ENCODE results near the gene TRPM1.
"Not testable (repeated sequence)": the region's sequence is repeated elsewhere in the genome, so short reads cannot be mapped to it uniquely, and the experiment has no call there.

The TRPM1 gene

DNA sequence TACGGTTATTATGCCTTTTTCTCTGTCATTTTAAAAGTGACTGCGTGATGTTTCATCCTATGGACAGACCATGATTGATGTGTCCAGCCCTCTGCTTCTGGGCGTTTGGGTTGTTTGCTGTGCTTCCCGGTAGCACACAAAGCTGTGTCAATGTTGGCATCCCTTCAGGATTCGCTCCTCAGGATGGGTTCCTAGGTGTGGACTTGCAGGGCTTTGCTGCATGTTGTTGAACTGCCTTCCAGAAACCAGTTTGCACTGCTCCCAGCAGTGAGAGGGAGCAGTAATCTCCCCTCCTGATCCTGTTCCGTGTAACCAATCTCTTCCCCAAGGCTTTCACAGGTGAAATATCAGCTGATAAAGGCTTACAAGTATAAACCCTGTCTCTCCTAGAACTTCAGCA lies 787 bp downstream of the TRPM1 start:
- Histone ChIP-seq H3K9me3 (ENCODE audit: control insufficient read depth, insufficient read depth, low read length) (no peaks in the 10 kb centered on the region), H3K36me3 (ENCODE audit: insufficient read depth, low read length) (no peaks in the 10 kb centered on the region), H3K4me1 (ENCODE audit: insufficient read depth, low read length) (peaks cover 11% of the 10 kb centered on the region), H3K9ac (ENCODE audit: low read depth, low read length) (no peak overlapping the region)

- Histone ChIP-seq H3K36me3 (ENCODE audit: insufficient read depth, low read length) (no peaks in the 10 kb centered on the region), H3K4me1 (ENCODE audit: insufficient read depth, low read length) (peaks cover 11% of the 10 kb centered on the region), H3K9me3 (ENCODE audit: control insufficient read depth, insufficient read depth, low read length) (no peaks in the 10 kb centered on the region), H3K9ac (ENCODE audit: low read depth, low read length) (no peak overlapping the region)
Measured at GRCh38 chr15:31098953-31099740, 2.4 kb downstream of the TRPM1 start.

DNA sequence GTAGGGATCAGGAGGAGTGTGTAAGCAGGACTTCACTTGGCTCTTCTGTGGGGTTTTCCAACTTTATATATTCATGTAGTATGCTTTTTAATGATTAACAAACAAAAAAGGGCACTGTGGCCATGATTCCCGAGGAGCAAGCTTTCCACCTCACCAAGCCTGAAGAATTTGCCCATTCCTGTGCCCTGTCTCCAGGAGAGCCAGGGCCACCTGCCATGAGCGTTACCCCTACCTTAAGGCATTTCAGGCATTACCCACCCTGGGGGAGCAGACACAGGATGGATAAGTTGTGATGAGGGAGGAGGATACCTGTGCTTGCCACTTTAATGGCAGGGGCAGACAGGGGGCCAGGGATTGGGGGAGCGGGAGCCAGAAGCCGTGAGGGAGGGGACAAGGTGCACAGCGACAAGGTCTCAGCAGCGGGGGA lies 3.0 kb downstream of the TRPM1 start:
- Histone ChIP-seq H3K9me3 (ENCODE audit: control insufficient read depth, insufficient read depth, low read length) (no peaks in the 10 kb centered on the region), H3K4me1 (ENCODE audit: insufficient read depth, low read length) (peaks cover 11% of the 10 kb centered on the region), H3K36me3 (ENCODE audit: insufficient read depth, low read length) (no peaks in the 10 kb centered on the region), H3K9ac (ENCODE audit: low read depth, low read length) (no peak overlapping the region)

DNA sequence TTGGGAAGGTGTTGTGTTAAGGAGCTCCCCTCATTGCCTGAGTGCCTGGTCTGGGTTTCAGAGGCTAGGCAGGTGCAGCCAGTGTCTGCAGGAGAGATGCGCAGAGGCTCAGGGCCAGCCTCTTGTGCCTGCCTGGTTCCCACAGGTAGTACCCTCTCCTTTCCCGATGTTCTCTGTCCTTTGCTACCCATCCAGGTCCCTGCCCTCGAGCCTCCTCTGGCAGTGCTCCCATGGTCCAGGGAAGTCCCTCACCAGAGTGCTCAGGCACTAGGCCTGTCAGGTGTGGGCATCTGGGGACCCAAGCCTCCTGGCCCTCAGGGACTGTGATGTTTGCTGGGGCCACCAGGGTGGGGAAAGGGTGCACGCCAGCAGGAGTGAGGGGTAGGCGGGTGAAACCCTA lies 5.0 kb downstream of the TRPM1 start:
- Histone ChIP-seq H3K4me1 (ENCODE audit: insufficient read depth, low read length) (peaks cover 11% of the 10 kb centered on the region), H3K9ac (ENCODE audit: low read depth, low read length) (no peak overlapping the region), H3K9me3 (ENCODE audit: control insufficient read depth, insufficient read depth, low read length) (no peaks in the 10 kb centered on the region), H3K36me3 (ENCODE audit: insufficient read depth, low read length) (no peaks in the 10 kb centered on the region)

DNA sequence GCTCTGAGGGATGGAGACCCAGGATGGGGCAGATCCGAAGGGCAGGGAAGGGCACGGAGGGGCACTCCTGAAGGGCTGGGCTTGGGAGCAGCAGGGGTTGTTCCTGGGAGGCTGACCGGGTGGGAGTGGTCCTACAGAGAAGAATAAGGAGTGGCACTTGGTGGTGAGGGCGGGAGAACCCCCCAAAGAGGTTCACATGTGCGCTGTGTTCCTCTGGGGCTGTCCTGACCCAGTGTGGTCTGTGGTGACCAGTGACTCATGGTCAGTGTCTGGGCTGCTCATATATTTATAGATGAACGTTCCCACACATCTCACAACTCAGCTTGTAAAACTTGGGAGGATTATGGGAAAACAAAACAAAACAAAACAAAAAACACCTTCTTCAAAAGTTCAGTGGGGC lies 10.0 kb downstream of the TRPM1 start:
- H3K36me3 ChIP-seq (ENCODE audit: insufficient read depth, low read length), result no peaks in the 10 kb centered on the region
- no peaks in the 10 kb centered on the region; the same call in none of the 2 replicates for H3K9me3 ChIP-seq (ENCODE audit: control insufficient read depth, insufficient read depth, low read length)
- H3K9ac ChIP-seq (ENCODE audit: low read depth, low read length), result no peak overlapping the region
- H3K4me1 ChIP-seq (ENCODE audit: insufficient read depth, low read length), result no peaks in the 10 kb centered on the region

GRCh38 chr15:31090766-31091165 lies 10.8 kb downstream of the TRPM1 start:
- no peak overlapping the region for H3K9ac ChIP-seq (ENCODE audit: low read depth, low read length)
- no peaks in the 10 kb centered on the region for H3K4me1 ChIP-seq (ENCODE audit: insufficient read depth, low read length)
- H3K36me3 ChIP-seq (ENCODE audit: insufficient read depth, low read length), result no peaks in the 10 kb centered on the region
- no peaks in the 10 kb centered on the region; the same call in none of the 2 replicates for H3K9me3 ChIP-seq (ENCODE audit: control insufficient read depth, insufficient read depth, low read length)

- no peak overlapping the region for H3K9ac ChIP-seq (ENCODE audit: low read depth, low read length)
- H3K4me1 ChIP-seq (ENCODE audit: insufficient read depth, low read length), result no peaks in the 10 kb centered on the region
Measured at GRCh38 chr15:31089368-31090047, 12.0 kb downstream of the TRPM1 start.

GRCh38 chr15:31088672-31089367 lies 12.7 kb downstream of the TRPM1 start:
- Histone ChIP-seq H3K36me3 (ENCODE audit: insufficient read depth, low read length) (no peaks in the 10 kb centered on the region), H3K9ac (ENCODE audit: low read depth, low read length) (no peak overlapping the region), H3K4me1 (ENCODE audit: insufficient read depth, low read length) (no peaks in the 10 kb centered on the region)

More at GRCh38 chr15:31089368-31090047, 12.0 kb downstream of the TRPM1 start:
- Histone ChIP-seq H3K9me3 (ENCODE audit: control insufficient read depth, insufficient read depth, low read length) (no peaks in the 10 kb centered on the region; the same call in none of the 2 replicates), H3K36me3 (ENCODE audit: insufficient read depth, low read length) (no peaks in the 10 kb centered on the region)

GRCh38 chr15:31088041-31088440 lies 13.5 kb downstream of the TRPM1 start:
- H3K9ac ChIP-seq (ENCODE audit: low read depth, low read length); H3K9me3 ChIP-seq (ENCODE audit: control insufficient read depth, insufficient read depth, low read length); H3K4me1 ChIP-seq (ENCODE audit: insufficient read depth, low read length); H3K36me3 ChIP-seq (ENCODE audit: insufficient read depth, low read length): not testable (repeated sequence)

More at GRCh38 chr15:31088672-31089367, 12.7 kb downstream of the TRPM1 start:
- no peaks in the 10 kb centered on the region; the same call in none of the 2 replicates for H3K9me3 ChIP-seq (ENCODE audit: control insufficient read depth, insufficient read depth, low read length)

DNA sequence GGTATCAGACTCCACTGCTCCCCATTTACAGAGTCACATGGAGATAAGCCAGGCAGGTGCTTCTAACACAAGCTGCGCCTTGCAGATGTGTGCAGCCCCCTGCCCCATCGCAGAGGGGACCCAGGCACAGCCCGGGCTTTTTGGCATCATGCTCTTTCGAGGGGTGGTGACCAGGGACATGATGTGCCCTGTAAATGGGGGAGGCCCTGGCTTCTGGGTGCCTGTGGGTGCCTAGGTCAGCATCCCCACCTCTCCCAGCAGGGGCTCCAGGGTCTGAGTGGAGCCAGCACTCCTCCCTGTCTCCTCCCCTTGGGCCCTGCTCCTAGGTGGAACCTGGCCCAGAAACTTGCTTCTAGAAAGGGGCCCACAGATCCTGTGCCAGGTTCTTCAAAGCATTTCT lies 15.2 kb downstream of the TRPM1 start:
- H3K4me1 ChIP-seq (ENCODE audit: insufficient read depth, low read length), result peaks cover 6% of the 10 kb centered on the region; the same call in 1 of the 2 replicates
- H3K36me3 ChIP-seq (ENCODE audit: insufficient read depth, low read length), result no peaks in the 10 kb centered on the region
- no peak overlapping the region for H3K9ac ChIP-seq (ENCODE audit: low read depth, low read length)
- H3K9me3 ChIP-seq (ENCODE audit: control insufficient read depth, insufficient read depth, low read length), result no peaks in the 10 kb centered on the region; the same call in none of the 2 replicates

- no peaks in the 10 kb centered on the region; the same call in none of the 2 replicates for H3K9me3 ChIP-seq (ENCODE audit: control insufficient read depth, insufficient read depth, low read length)
- H3K9ac ChIP-seq (ENCODE audit: low read depth, low read length), result no peak overlapping the region
- no peaks in the 10 kb centered on the region for H3K36me3 ChIP-seq (ENCODE audit: insufficient read depth, low read length)
- peaks cover 11% of the 10 kb centered on the region; the same call in 1 of the 2 replicates for H3K4me1 ChIP-seq (ENCODE audit: insufficient read depth, low read length)
Measured at GRCh38 chr15:31085359-31085758, 16.2 kb downstream of the TRPM1 start.

DNA sequence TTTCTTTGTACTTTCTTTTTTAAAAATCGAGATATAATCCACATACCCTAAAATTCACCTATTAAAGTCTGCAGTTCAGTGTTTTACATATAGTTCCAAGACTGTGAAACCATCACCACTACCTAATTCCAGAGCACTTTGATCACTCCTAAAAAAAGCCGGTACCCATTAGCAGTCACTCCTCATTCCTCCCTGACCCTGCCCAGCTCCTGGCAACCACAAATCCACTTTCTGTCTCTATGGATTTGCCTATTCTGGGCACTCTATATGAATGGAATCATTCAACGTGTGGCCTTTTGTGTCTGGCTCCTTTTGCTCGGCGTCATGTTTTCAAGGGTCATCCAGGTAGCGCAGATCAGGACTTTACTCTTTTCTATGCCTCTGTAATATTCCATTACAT lies 17.3 kb downstream of the TRPM1 start:
- Histone ChIP-seq H3K36me3 (ENCODE audit: insufficient read depth, low read length) (no peaks in the 10 kb centered on the region), H3K9ac (ENCODE audit: low read depth, low read length) (no peak overlapping the region), H3K9me3 (ENCODE audit: control insufficient read depth, insufficient read depth, low read length) (no peaks in the 10 kb centered on the region; the same call in none of the 2 replicates), H3K4me1 (ENCODE audit: insufficient read depth, low read length) (peaks cover 12% of the 10 kb centered on the region; the same call in 1 of the 2 replicates)

- Histone ChIP-seq H3K4me1 (ENCODE audit: insufficient read depth, low read length) (peaks cover 20% of the 10 kb centered on the region), H3K9me3 (ENCODE audit: control insufficient read depth, insufficient read depth, low read length) (no peaks in the 10 kb centered on the region; the same call in none of the 2 replicates), H3K9ac (ENCODE audit: low read depth, low read length) (no peak overlapping the region), H3K36me3 (ENCODE audit: insufficient read depth, low read length) (no peaks in the 10 kb centered on the region)
Measured at GRCh38 chr15:31083370-31083780, 18.1 kb downstream of the TRPM1 start.

- Histone ChIP-seq H3K9ac (ENCODE audit: low read depth, low read length) (no peak overlapping the region), H3K9me3 (ENCODE audit: control insufficient read depth, insufficient read depth, low read length) (no peaks in the 10 kb centered on the region; the same call in 1 of the 2 replicates), H3K4me1 (ENCODE audit: insufficient read depth, low read length) (peaks cover 25% of the 10 kb centered on the region), H3K36me3 (ENCODE audit: insufficient read depth, low read length) (no peaks in the 10 kb centered on the region)
Measured at GRCh38 chr15:31082771-31083369, 18.7 kb downstream of the TRPM1 start.

Measured in ES-I3 (cell line).